GM12891 (cell line): Measurements from ENCODE around the gene ZNF624.

Source experiments
- POLR2A ChIP-seq: IDR thresholded peaks from 2 replicates; pipeline ENCODE4 v1.6.1; 2011; ENCODE audit warnings: low read depth, low read length, control low read depth
- POLR2AphosphoS5 ChIP-seq: IDR thresholded peaks from 2 replicates; pipeline ENCODE4 v1.6.1; 2011; ENCODE audit warnings: low read depth, low read length, control low read depth
- TAF1 ChIP-seq: IDR thresholded peaks from 2 replicates; pipeline ENCODE4 v1.6.1; 2011; ENCODE audit warnings: low read depth, low read length, control low read depth

DNA sequence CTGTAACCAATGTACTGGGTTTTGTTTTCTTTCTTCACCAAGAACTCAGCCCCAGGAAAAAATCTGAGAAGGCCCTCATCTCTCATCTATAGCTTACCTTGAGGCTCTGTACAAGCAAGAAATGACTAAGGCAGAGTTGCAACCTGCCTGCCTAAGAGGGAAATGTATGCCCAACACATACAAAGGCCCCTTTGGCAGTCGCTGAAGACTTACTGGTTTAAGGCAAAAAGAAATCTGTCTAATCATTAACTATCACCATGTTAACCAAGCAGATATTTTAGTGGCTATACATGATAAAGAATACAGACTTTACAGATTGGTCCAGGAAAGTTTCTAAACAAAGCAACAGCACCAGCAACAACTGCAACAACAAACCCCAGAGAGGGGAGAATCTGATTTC is 14.2 kb downstream of the ZNF624 start:
- TF ChIP-seq POLR2A, result no peak
- TF ChIP-seq POLR2AphosphoS5, result no peak
- no peak for TF ChIP-seq TAF1
